Measurements from ENCODE around the gene LITAFD.
A peak's percentile ranks its signal among the peaks of the same experiment; 100 is the strongest.

LITAFD gene

DNA sequence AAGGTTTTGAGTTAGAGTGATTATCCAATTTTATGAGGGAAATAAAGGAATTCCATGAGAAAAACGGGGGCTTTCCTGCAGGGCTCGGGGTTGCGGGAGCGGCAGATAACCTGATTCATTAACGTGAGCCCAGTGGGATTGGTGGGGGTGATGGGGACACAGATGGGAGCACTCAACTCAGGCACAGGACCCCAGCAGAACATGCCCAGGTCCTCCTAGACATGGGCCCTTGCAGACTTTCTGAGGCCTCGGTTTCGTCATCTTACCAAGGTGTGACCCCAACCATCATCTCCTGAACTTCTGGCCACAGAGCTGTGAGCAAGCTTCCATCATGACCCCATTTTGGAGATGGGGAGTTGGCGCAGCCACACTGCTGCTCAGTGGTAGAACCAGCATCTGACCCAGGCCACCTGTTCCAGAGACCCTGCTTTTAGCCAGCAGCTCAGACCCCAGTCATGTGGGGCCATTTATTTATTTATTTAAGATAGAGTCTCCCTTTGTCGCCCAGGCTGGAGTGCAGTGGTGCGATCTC is 35.7 kb upstream of the LITAFD start:
- no peaks in the 10 kb centered on the region for H3K27me3 ChIP-seq (replicated peaks in 2 of 5; ENCODE audit: control insufficient read depth in 4 of 5, insufficient read depth in 5 of 5, low read length in 4 of 5)
- H3K9me3 ChIP-seq (ENCODE audit: control extremely low read depth in 1 of 5, control insufficient read depth in 4 of 5, insufficient read depth in 2 of 5, low read depth in 1 of 5, low read length in 4 of 5): no peaks in the 10 kb centered on the region
- H3K4me3 ChIP-seq (ENCODE audit: control insufficient read depth in 1 of 7, extremely low read depth in 1 of 7, insufficient read depth in 4 of 7, low read depth in 2 of 7, low read length in 6 of 7): no peak overlapping the region
- CTCF ChIA-PET: no interaction called here
- H3K36me3 ChIP-seq (ENCODE audit: control insufficient read depth in 4 of 4, insufficient read depth in 4 of 4, low read length in 3 of 4): peaks cover 2 to 47% (median 21%) of the 10 kb centered on the region in 4 experiments
- H3K4me1 ChIP-seq (ENCODE audit: control extremely low read depth in 1 of 4, control insufficient read depth in 4 of 4, insufficient read depth in 4 of 4, low read length in 3 of 4): peaks cover 7 to 23% (median 21%) of the 10 kb centered on the region in 4 experiments
- no peak for DNase-seq
- no peak overlapping the region for H3K27ac ChIP-seq (ENCODE audit: insufficient read depth in 1 of 2, low read depth in 1 of 2, low read length in 2 of 2, poor library complexity in 1 of 2, severe bottlenecking in 2 of 2)
- POLR2A ChIA-PET: no interaction called here
- WGBS (ENCODE audit: insufficient coverage): 89% methylated on average over 9 of the region's 10 CpGs

DNA sequence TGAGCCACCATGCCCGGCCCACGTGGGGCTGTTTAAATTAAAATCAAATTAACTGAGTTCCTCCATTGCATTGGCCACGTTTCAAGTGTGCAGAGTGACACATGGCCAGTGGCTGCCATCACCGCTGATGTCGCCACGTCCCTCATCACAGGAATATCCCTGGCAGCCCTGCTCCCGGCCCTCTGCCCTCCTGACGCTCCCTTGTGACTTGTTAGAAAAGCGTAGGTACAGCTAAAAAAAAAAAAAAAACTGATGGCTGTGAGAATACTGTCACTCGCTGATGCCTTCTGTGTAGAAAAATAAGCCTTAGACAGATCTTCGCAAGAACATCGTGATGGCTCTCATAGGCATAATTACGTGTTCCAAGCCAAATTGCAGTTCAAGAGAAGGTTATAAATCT is 35.0 kb upstream of the LITAFD start:
- Histone ChIP-seq H3K36me3 (ENCODE audit: control insufficient read depth in 4 of 4, insufficient read depth in 4 of 4, low read length in 3 of 4) (peaks cover 2 to 51% (median 24%) of the 10 kb centered on the region in 4 experiments), H3K27ac (ENCODE audit: insufficient read depth in 1 of 2, low read depth in 1 of 2, low read length in 2 of 2, poor library complexity in 1 of 2, severe bottlenecking in 2 of 2) (no peak overlapping the region), H3K4me3 (ENCODE audit: control insufficient read depth in 1 of 7, extremely low read depth in 1 of 7, insufficient read depth in 4 of 7, low read depth in 2 of 7, low read length in 6 of 7) (no peak overlapping the region), H3K9me3 (ENCODE audit: control extremely low read depth in 1 of 5, control insufficient read depth in 4 of 5, insufficient read depth in 2 of 5, low read depth in 1 of 5, low read length in 4 of 5) (no peaks in the 10 kb centered on the region), H3K4me1 (ENCODE audit: control extremely low read depth in 1 of 4, control insufficient read depth in 4 of 4, insufficient read depth in 4 of 4, low read length in 3 of 4) (peaks cover 7 to 23% (median 21%) of the 10 kb centered on the region in 4 experiments), H3K27me3 (replicated peaks in 2 of 5; ENCODE audit: control insufficient read depth in 4 of 5, insufficient read depth in 5 of 5, low read length in 4 of 5) (no peaks in the 10 kb centered on the region)
- no peak for DNase-seq
- ChIA-PET CTCF (no interaction called here), POLR2A (no interaction called here)
- WGBS (ENCODE audit: insufficient coverage): 96% methylated on average over 12 of the region's 13 CpGs

DNA sequence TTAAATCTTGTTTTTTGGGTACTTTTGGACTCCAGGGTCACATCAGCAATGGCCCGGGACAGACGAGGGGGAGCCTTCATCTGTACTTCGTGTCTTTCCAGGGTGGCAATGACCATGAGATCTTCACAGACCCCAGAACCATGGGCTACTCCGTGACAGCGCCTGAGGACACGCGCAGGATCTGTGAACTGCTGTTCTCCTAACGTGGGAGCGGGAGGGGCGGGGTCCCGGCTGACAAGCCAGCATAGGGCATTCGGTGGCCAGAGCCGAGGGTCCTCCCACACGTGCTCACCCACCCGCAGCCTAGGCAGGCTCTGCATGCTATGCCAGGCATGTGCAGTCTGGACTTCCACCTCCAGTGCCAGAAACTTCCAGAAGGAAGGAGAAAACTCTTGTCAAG is 34.5 kb upstream of the LITAFD start:
- Histone ChIP-seq H3K4me1 (ENCODE audit: control extremely low read depth in 1 of 4, control insufficient read depth in 4 of 4, insufficient read depth in 4 of 4, low read length in 3 of 4) (peaks cover 7 to 23% (median 21%) of the 10 kb centered on the region in 4 experiments), H3K27ac (ENCODE audit: insufficient read depth in 1 of 2, low read depth in 1 of 2, low read length in 2 of 2, poor library complexity in 1 of 2, severe bottlenecking in 2 of 2) (no peak overlapping the region), H3K9me3 (ENCODE audit: control extremely low read depth in 1 of 5, control insufficient read depth in 4 of 5, insufficient read depth in 2 of 5, low read depth in 1 of 5, low read length in 4 of 5) (no peaks in the 10 kb centered on the region), H3K4me3 (ENCODE audit: control insufficient read depth in 1 of 7, extremely low read depth in 1 of 7, insufficient read depth in 4 of 7, low read depth in 2 of 7, low read length in 6 of 7) (no peak overlapping the region), H3K27me3 (replicated peaks in 2 of 5; ENCODE audit: control insufficient read depth in 4 of 5, insufficient read depth in 5 of 5, low read length in 4 of 5) (no peaks in the 10 kb centered on the region), H3K36me3 (ENCODE audit: control insufficient read depth in 4 of 4, insufficient read depth in 4 of 4, low read length in 3 of 4) (peaks cover 2 to 56% (median 25%) of the 10 kb centered on the region in 4 experiments)
- ChIA-PET CTCF (no interaction called here), POLR2A (no interaction called here)
- WGBS (ENCODE audit: insufficient coverage): 99% methylated on average over 15 of the region's 15 CpGs
- no peak for DNase-seq

DNA sequence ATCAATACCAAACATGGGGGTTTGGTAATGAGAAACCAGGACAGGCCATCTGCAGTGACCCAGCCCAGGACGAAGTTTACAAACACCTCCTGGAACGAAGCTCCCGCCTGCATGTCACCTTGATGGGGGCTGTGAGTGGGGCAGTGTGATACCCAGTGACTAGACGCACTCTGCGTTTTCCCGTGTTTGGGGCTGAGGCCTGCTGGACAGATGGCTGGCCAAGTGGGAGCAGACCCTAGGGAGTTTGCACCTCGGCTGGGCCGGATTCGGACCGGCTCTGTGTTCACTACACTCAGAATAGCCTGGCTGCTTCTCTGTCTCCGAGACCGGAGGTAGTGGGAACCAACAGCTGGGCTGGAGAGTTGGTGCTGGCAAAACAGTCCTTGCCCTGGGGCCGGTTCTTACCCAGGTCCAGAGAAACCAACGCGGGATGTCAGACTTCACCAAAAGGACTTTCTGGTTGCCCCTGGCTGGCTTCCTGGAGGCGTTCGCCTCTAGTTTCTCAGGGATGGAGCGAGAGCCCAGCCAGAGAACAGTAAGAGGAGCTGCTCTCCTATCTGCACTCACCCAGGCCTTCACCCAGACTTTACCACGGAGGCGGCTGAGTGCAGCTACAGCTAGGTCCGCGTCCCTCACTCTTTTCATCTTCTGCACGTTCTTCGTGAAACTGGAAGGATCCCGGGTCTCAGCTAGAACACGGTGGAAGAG is 33.8 kb upstream of the LITAFD start:
- Histone ChIP-seq H3K9me3 (ENCODE audit: control extremely low read depth in 1 of 5, control insufficient read depth in 4 of 5, insufficient read depth in 2 of 5, low read depth in 1 of 5, low read length in 4 of 5) (no peaks in the 10 kb centered on the region), H3K4me3 (ENCODE audit: control insufficient read depth in 1 of 7, extremely low read depth in 1 of 7, insufficient read depth in 4 of 7, low read depth in 2 of 7, low read length in 6 of 7) (no peak overlapping the region), H3K27me3 (replicated peaks in 2 of 5; ENCODE audit: control insufficient read depth in 4 of 5, insufficient read depth in 5 of 5, low read length in 4 of 5) (no peaks in the 10 kb centered on the region), H3K4me1 (ENCODE audit: control extremely low read depth in 1 of 4, control insufficient read depth in 4 of 4, insufficient read depth in 4 of 4, low read length in 3 of 4) (peaks cover 7 to 23% (median 21%) of the 10 kb centered on the region in 4 experiments), H3K36me3 (ENCODE audit: control insufficient read depth in 4 of 4, insufficient read depth in 4 of 4, low read length in 3 of 4) (peaks cover 2 to 63% (median 31%) of the 10 kb centered on the region in 4 experiments), H3K27ac (ENCODE audit: insufficient read depth in 1 of 2, low read depth in 1 of 2, low read length in 2 of 2, poor library complexity in 1 of 2, severe bottlenecking in 2 of 2) (no peak overlapping the region)
- DNase-seq: no peak
- 98% methylated on average over 25 of the region's 26 CpGs for WGBS (ENCODE audit: insufficient coverage)
- ChIA-PET POLR2A (interaction anchor here (0.9 kb wide), 1 partner anchor 51 kb away, joined by 3 read pairs; no protein-coding TSS in a partner anchor), CTCF (interaction anchor here (0.6 kb wide), 1 partner anchor 31 kb away, joined by 3 read pairs; no protein-coding TSS in a partner anchor)

DNA sequence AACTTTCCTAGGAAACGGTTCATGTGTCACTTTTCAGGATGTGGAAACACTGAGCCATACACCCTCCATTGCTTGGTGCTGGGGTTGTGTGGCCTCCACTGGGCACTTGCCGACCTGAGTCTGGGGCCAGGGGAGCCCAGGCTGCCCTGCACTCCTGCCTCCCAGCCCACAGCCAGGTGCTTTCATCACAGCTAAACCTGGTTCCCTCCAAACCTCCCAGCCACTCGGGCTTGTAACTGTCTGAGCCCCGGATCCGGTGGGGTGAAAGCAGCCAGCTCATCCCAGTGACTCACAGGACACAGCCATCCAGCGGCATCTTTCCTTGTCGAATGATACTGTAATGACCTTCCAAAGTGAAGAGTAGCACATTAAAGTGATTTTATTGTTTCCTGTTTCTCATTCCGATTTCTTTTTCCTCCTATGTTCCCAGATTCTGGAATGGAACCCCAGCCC is 33.2 kb upstream of the LITAFD start:
- Histone ChIP-seq H3K4me3 (ENCODE audit: control insufficient read depth in 1 of 7, extremely low read depth in 1 of 7, insufficient read depth in 4 of 7, low read depth in 2 of 7, low read length in 6 of 7) (no peak overlapping the region), H3K27ac (ENCODE audit: insufficient read depth in 1 of 2, low read depth in 1 of 2, low read length in 2 of 2, poor library complexity in 1 of 2, severe bottlenecking in 2 of 2) (no peak overlapping the region), H3K27me3 (replicated peaks in 2 of 5; ENCODE audit: control insufficient read depth in 4 of 5, insufficient read depth in 5 of 5, low read length in 4 of 5) (no peaks in the 10 kb centered on the region), H3K9me3 (ENCODE audit: control extremely low read depth in 1 of 5, control insufficient read depth in 4 of 5, insufficient read depth in 2 of 5, low read depth in 1 of 5, low read length in 4 of 5) (no peaks in the 10 kb centered on the region), H3K36me3 (ENCODE audit: control insufficient read depth in 4 of 4, insufficient read depth in 4 of 4, low read length in 3 of 4) (peaks cover 2 to 66% (median 32%) of the 10 kb centered on the region in 4 experiments), H3K4me1 (ENCODE audit: control extremely low read depth in 1 of 4, control insufficient read depth in 4 of 4, insufficient read depth in 4 of 4, low read length in 3 of 4) (peaks cover 7 to 23% (median 21%) of the 10 kb centered on the region in 4 experiments)
- 94% methylated on average over 6 of the region's 8 CpGs for WGBS (ENCODE audit: insufficient coverage)
- DNase-seq: no peak
- ChIA-PET POLR2A (interaction anchor here (0.9 kb wide), 1 partner anchor 51 kb away, joined by 3 read pairs; no protein-coding TSS in a partner anchor), CTCF (interaction anchor here (0.6 kb wide), 1 partner anchor 31 kb away, joined by 3 read pairs; no protein-coding TSS in a partner anchor)

DNA sequence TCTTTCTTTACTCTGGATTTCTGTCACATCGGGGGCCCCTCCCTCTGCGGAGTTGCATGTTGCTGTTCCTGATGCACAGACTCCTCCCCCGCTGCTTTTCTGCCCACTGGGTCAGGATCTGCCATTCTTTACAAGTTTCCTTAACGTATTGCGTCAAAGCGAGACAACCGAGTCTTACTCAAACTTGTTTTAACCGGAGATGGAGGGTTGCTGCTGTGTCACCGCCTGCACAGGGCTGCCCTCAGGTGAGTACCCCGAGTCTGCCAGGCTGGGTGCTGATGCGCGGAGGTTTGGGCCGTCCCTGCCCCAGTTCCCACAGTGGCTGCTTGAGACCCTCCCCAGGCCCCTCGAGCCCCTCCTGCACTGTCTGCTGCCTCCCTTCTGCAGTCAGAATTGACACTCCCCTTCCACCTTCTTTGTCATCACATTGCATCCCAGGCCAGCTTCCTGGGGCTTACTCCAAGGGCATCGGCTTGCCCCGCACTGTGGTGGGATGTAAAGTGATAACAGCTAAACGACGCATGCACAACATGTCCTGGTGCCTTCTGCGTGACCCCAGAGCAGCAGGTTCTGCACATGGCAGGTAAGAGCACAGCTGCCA is 32.6 kb upstream of the LITAFD start:
- Histone ChIP-seq H3K4me1 (ENCODE audit: control extremely low read depth in 1 of 4, control insufficient read depth in 4 of 4, insufficient read depth in 4 of 4, low read length in 3 of 4) (peaks cover 7 to 23% (median 21%) of the 10 kb centered on the region in 4 experiments), H3K4me3 (ENCODE audit: control insufficient read depth in 1 of 7, extremely low read depth in 1 of 7, insufficient read depth in 4 of 7, low read depth in 2 of 7, low read length in 6 of 7) (peak overlapping the region in 1 of 7 experiments; percentile 5), H3K36me3 (ENCODE audit: control insufficient read depth in 4 of 4, insufficient read depth in 4 of 4, low read length in 3 of 4) (peaks cover 2 to 70% (median 35%) of the 10 kb centered on the region in 4 experiments), H3K9me3 (ENCODE audit: control extremely low read depth in 1 of 5, control insufficient read depth in 4 of 5, insufficient read depth in 2 of 5, low read depth in 1 of 5, low read length in 4 of 5) (no peaks in the 10 kb centered on the region), H3K27me3 (replicated peaks in 2 of 5; ENCODE audit: control insufficient read depth in 4 of 5, insufficient read depth in 5 of 5, low read length in 4 of 5) (no peaks in the 10 kb centered on the region), H3K27ac (ENCODE audit: insufficient read depth in 1 of 2, low read depth in 1 of 2, low read length in 2 of 2, poor library complexity in 1 of 2, severe bottlenecking in 2 of 2) (no peak overlapping the region)
- no peak for DNase-seq
- ChIA-PET POLR2A (no interaction called here), CTCF (interaction anchor here (0.7 to 1.5 kb wide), 4 partner anchors 20 to 31 kb away, joined by 3 to 6 read pairs (median 3); no protein-coding TSS in a partner anchor)
- WGBS (ENCODE audit: insufficient coverage): 91% methylated on average over 19 of the region's 19 CpGs
